Osteoblast (primary cell): Measurements from ENCODE around the gene ITGB2. TPM values are rescaled to one million over a fixed set of nuclear protein-coding genes. Genes with fewer than 3 reads are reported as not detected.

Experiments
- DNase-seq: peaks from one replicate; pipeline ENCODE4 v3.0.0; 2011; ENCODE audit warnings: low spot score, mixed read lengths; ENCODE audit not compliant: insufficient read length; ENCODE audit errors: missing footprints
- H2AFZ ChIP-seq: 2 replicates; pipeline ENCODE4 v1.6.0; 2011; ENCODE audit warnings: mild to moderate bottlenecking, low read length
- H3K27ac ChIP-seq: 2 replicates; pipeline ENCODE4 v1.5.1; 2011; ENCODE audit warnings: mild to moderate bottlenecking, low read depth, low read length, moderate library complexity
- H3K27me3 ChIP-seq: 2 replicates; pipeline ENCODE4 v1.6.0; 2012; ENCODE audit warnings: mild to moderate bottlenecking, control low read depth, inconsistent platforms, low read length, moderate library complexity; ENCODE audit not compliant: insufficient read depth
- H3K36me3 ChIP-seq: 2 replicates; pipeline ENCODE4 v1.5.1; 2011; ENCODE audit warnings: mild to moderate bottlenecking, low read length, control low read depth, moderate library complexity; ENCODE audit not compliant: insufficient read depth
- H3K4me1 ChIP-seq: 2 replicates; pipeline ENCODE4 v1.5.1; 2011; ENCODE audit warnings: mild to moderate bottlenecking, low read length, control low read depth, moderate library complexity; ENCODE audit not compliant: insufficient read depth
- H3K4me2 ChIP-seq: 2 replicates; pipeline ENCODE4 v1.6.0; 2011; ENCODE audit warnings: mild to moderate bottlenecking, low read length; ENCODE audit not compliant: insufficient read depth
- H3K4me3 ChIP-seq: fragments of 200-600 bp; sonication (generic); 3 replicates; pipeline ENCODE4 v1.5.1; 2012; ENCODE audit warnings: mild to moderate bottlenecking, low read length, inconsistent platforms; ENCODE audit not compliant: insufficient read depth
- H3K79me2 ChIP-seq: 2 replicates; pipeline ENCODE4 v1.6.0; 2012; ENCODE audit warnings: mild to moderate bottlenecking, low read length, control low read depth, inconsistent platforms; ENCODE audit not compliant: insufficient read depth
- H3K9me3 ChIP-seq: 2 replicates; pipeline ENCODE4 v1.5.1; 2011; ENCODE audit warnings: low read depth, low read length, control low read depth
- H4K20me1 ChIP-seq: 2 replicates; pipeline ENCODE4 v1.6.0; 2012; ENCODE audit warnings: mild to moderate bottlenecking, low read length, control low read depth; ENCODE audit not compliant: insufficient read depth
- CTCF ChIP-seq: IDR thresholded peaks from 2 replicates; pipeline ENCODE4 v1.5.1; 2011; ENCODE audit warnings: mild to moderate bottlenecking, low read depth, low read length, moderate library complexity; ENCODE audit errors: extremely low read depth
- total RNA-seq: library from RNA; depleted of rRNA; stranded (reverse); fragments of >200 nt; gene quantifications from 2 replicates; pipeline ENCODE4 v1.2.3, GENCODE V29; 2012

The ITGB2 gene
- total RNA-seq, 1 donor: 15.2 TPM

GRCh38 chr21:44897326-44898010 is 23.2 kb downstream of the ITGB2 start:
- Histone ChIP-seq H3K9me3 (no peaks in the 10 kb centered on the region), H3K4me1 (no peaks in the 10 kb centered on the region), H3K79me2 (no peaks in the 10 kb centered on the region), H3K27ac (no peak overlapping the region), H3K4me2 (no peak overlapping the region), H4K20me1 (no peaks in the 10 kb centered on the region), H2AFZ (no peak overlapping the region), H3K4me3 (no peak overlapping the region), H3K36me3 (no peaks in the 10 kb centered on the region), H3K27me3 (peaks cover 7% of the 10 kb centered on the region)
- TF ChIP-seq CTCF: no peak
- no peak for DNase-seq

DNA sequence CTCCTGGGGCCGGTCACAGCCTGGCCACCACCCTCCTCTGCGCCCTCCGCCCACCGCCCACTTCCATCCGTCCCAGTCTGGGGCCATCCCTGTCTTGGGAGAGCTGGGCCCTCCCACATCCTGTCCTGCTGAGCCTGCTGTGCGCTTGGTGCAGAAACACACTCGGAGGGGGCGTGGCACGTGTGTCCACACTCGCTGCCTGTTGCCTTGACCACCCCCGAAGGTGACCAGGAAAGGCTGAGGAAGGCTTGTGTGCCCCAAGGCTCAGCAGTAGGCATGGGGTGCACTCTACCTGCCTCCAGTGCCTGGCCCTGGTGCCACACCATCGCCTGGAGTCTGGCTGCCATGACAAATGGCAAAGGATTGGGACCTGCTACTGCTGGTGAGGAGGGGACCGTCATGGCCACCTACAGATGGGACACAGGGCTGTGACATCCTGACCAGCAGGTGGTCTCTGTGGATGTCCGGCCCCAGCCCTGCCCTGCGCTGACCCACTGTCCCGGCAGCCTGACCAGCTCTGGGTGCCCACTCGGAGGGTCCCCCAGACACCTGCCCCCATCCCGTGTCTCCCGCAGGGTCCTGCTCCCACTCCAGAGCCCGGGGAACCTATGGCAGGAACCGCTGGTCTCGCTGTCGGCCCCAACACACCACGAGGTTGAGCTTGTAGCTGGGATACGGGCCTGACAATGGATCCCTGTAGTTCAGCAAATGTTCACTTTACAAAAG is 24.0 kb downstream of the ITGB2 start:
- Histone ChIP-seq H3K27ac (no peak overlapping the region), H3K4me3 (no peak overlapping the region), H3K9me3 (no peaks in the 10 kb centered on the region), H2AFZ (no peak overlapping the region), H3K27me3 (peaks cover 7% of the 10 kb centered on the region), H4K20me1 (no peaks in the 10 kb centered on the region), H3K36me3 (no peaks in the 10 kb centered on the region), H3K79me2 (no peaks in the 10 kb centered on the region), H3K4me2 (no peak overlapping the region), H3K4me1 (no peaks in the 10 kb centered on the region)
- no peak for DNase-seq
- TF ChIP-seq CTCF: no peak

DNA sequence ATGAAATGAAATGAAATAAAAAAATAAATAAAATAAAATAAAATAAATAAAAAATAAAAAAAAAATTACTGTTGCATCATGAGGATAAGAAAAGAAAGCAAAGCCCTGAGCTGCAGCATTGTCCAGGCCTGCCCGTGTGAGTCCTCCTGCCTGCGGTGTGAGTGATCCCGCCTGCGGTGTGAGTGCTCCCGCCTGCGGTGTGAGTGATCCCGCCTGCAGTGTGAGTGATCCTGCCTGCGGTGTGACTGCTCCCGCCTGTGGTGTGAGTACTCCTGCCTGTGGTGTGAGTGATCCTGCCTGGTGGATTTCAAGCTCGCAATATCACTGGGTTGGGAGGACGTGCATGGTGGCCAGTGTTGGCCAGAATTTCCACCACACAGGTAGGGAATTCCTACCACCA is 24.8 kb downstream of the ITGB2 start:
- H3K27me3 ChIP-seq: peaks cover 7% of the 10 kb centered on the region
- no peak overlapping the region for H2AFZ ChIP-seq
- DNase-seq: no peak
- no peak overlapping the region for H3K4me3 ChIP-seq
- no peak overlapping the region for H3K27ac ChIP-seq
- H3K4me2 ChIP-seq: no peak overlapping the region
- no peaks in the 10 kb centered on the region for H3K79me2 ChIP-seq
- no peaks in the 10 kb centered on the region for H3K9me3 ChIP-seq
- H3K4me1 ChIP-seq: no peaks in the 10 kb centered on the region
- no peaks in the 10 kb centered on the region for H4K20me1 ChIP-seq
- H3K36me3 ChIP-seq: no peaks in the 10 kb centered on the region
- no peak for TF ChIP-seq CTCF

GRCh38 chr21:44894687-44895302 is 25.9 kb downstream of the ITGB2 start:
- DNase-seq: no peak
- no peak overlapping the region for H3K4me2 ChIP-seq
- no peaks in the 10 kb centered on the region for H3K79me2 ChIP-seq
- H2AFZ ChIP-seq: no peak overlapping the region
- no peaks in the 10 kb centered on the region for H3K36me3 ChIP-seq
- H3K27me3 ChIP-seq: peaks cover 7% of the 10 kb centered on the region
- H3K9me3 ChIP-seq: no peaks in the 10 kb centered on the region
- H4K20me1 ChIP-seq: no peaks in the 10 kb centered on the region
- H3K4me3 ChIP-seq: no peak overlapping the region
- no peaks in the 10 kb centered on the region for H3K4me1 ChIP-seq
- no peak overlapping the region for H3K27ac ChIP-seq
- no peak for TF ChIP-seq CTCF
